H1 (cell line): ENCODE data around the gene MYO1D. TPM values are rescaled to one million over a fixed set of nuclear protein-coding genes. Genes with fewer than 3 reads are reported as not detected.

Experiments
- CTCF ChIA-PET: fragments of 300-600 bp; sonication (Branson Sonifier 250); formaldehyde crosslinking; loops from one replicate; lab custom pipeline; 2021; ENCODE audit not compliant: partially characterized antibody; lab: Charles Lee
- POLR2A ChIA-PET: fragments of 300-600 bp; sonication (Branson Sonifier 250); formaldehyde crosslinking; loops from one replicate; lab custom pipeline; 2021; ENCODE audit warnings: inconsistent platforms; ENCODE audit not compliant: partially characterized antibody; lab: Charles Lee
- DNase-seq, 2 experiments: peaks; one replicate each; pipeline versions ENCODE4 v3.0.0 to v3.0.0-alpha.2; 2010 to 2022; ENCODE audit warnings: low spot score in 2 of 2, low read depth in 1 of 2, mixed read lengths in 1 of 2
- FAIRE-seq: peaks from 2 replicates; lab custom pipeline; 2011; peaks lifted over from hg19 to GRCh38; lab: Jason Lieb, UNC
- H2AFZ ChIP-seq: 2 replicates; pipeline ENCODE4 v1.8.1; 2012; ENCODE audit warnings: low read length, inconsistent platforms
- H2AK5ac ChIP-seq: 2 replicates; pipeline ENCODE4 v1.6.1; 2013; ENCODE audit warnings: low read depth, low read length
- H2BK120ac ChIP-seq: replicated peaks from 2 replicates; pipeline ENCODE3; 2013; ENCODE audit warnings: low read depth, low read length, inconsistent platforms
- H2BK12ac ChIP-seq: 2 replicates; pipeline ENCODE4 v1.6.1; 2013; ENCODE audit warnings: low read depth, low read length
- H2BK15ac ChIP-seq: 2 replicates; pipeline ENCODE4 v1.6.1; 2013; ENCODE audit warnings: low read length
- H2BK20ac ChIP-seq: 2 replicates; pipeline ENCODE4 v1.6.1; 2013; ENCODE audit warnings: low read length
- H2BK5ac ChIP-seq: 2 replicates; pipeline ENCODE4 v1.6.1; 2013; ENCODE audit warnings: low read depth, low read length
- H3K14ac ChIP-seq: 2 replicates; pipeline ENCODE4 v1.6.1; 2013; ENCODE audit warnings: inconsistent platforms; ENCODE audit not compliant: insufficient read length
- H3K18ac ChIP-seq: 2 replicates; pipeline ENCODE4 v1.6.1; 2013; ENCODE audit warnings: low read length; ENCODE audit errors: extremely low read depth
- H3K23ac ChIP-seq: 2 replicates; pipeline ENCODE4 v1.6.1; 2013; ENCODE audit warnings: inconsistent platforms; ENCODE audit not compliant: insufficient read length
- H3K23me2 ChIP-seq: 2 replicates; pipeline ENCODE4 v1.6.1; 2013; ENCODE audit warnings: low read depth, low read length
- H3K27ac ChIP-seq: 2 replicates; pipeline ENCODE4 v1.6.1; 2011; ENCODE audit warnings: low read depth, low read length, inconsistent platforms
- H3K27me3 ChIP-seq, 4 experiments: replicated peaks in 1 of 4; 1 replicate in 1 of 4; 2 replicates in 3 of 4; pipeline versions ENCODE4 v1.6.1 to v1.8.1; 2011 to 2013; ENCODE audit warnings: low read length in 3 of 4, mild to moderate bottlenecking in 3 of 4, inconsistent platforms in 2 of 4, mixed read lengths in 2 of 4, moderate library complexity in 1 of 4; ENCODE audit not compliant: control insufficient read depth in 3 of 4, insufficient read depth in 3 of 4; ENCODE audit errors: extremely low read depth in 1 of 4
- H3K36me3 ChIP-seq, 4 experiments: 2 replicates each; pipeline versions ENCODE4 v1.6.1 to v1.8.1; 2011 to 2013; ENCODE audit warnings: mild to moderate bottlenecking in 4 of 4, low read length in 3 of 4, moderate library complexity in 2 of 4, control low read depth in 1 of 4, inconsistent platforms in 1 of 4; ENCODE audit not compliant: insufficient read depth in 4 of 4, control insufficient read depth in 2 of 4
- H3K4ac ChIP-seq: replicated peaks from 2 replicates; pipeline ENCODE3; 2013; ENCODE audit warnings: low read length, low read depth, mixed read lengths, inconsistent platforms; ENCODE audit not compliant: insufficient read length
- H3K4me1 ChIP-seq, 4 experiments: replicated peaks in 1 of 4; 1 replicate in 1 of 4; 2 replicates in 3 of 4; pipeline versions ENCODE4 v1.6.1 to v1.8.1; 2011 to 2013; ENCODE audit warnings: low read length in 3 of 4, inconsistent platforms in 2 of 4, mixed read lengths in 1 of 4; ENCODE audit not compliant: insufficient read depth in 4 of 4, control insufficient read depth in 3 of 4
- H3K4me2 ChIP-seq, 2 experiments: 2 replicates each; pipeline versions ENCODE4 v1.6.1 to v1.8.1; 2011 to 2013; ENCODE audit warnings: low read depth in 2 of 2, low read length in 2 of 2, control low read depth in 1 of 2, inconsistent platforms in 1 of 2, mild to moderate bottlenecking in 1 of 2; ENCODE audit not compliant: insufficient read depth in 1 of 2
- H3K4me3 ChIP-seq, 4 experiments: fragments of 200-600, 300-600 bp in 1 of 4; sonication (generic), shearing (Covaris generic), sonication (Bioruptor Twin) in 1 of 4; 2 replicates each; pipeline versions ENCODE4 v1.5.1 to v1.8.1; 2011 to 2016; ENCODE audit warnings: low read length in 4 of 4, low read depth in 3 of 4, control low read depth in 2 of 4, inconsistent platforms in 2 of 4, mild to moderate bottlenecking in 2 of 4, mixed read lengths in 1 of 4, moderate library complexity in 1 of 4; ENCODE audit not compliant: insufficient read depth in 2 of 4; ENCODE audit errors: extremely low read depth in 1 of 4
- H3K56ac ChIP-seq: replicated peaks from 2 replicates; pipeline ENCODE3; 2013; ENCODE audit warnings: low read depth, mild to moderate bottlenecking, mixed read lengths, low read length, inconsistent platforms; ENCODE audit not compliant: insufficient read length
- H3K79me1 ChIP-seq: 2 replicates; pipeline ENCODE4 v1.6.1; 2013; ENCODE audit warnings: low read depth, low read length, control low read depth
- H3K79me2 ChIP-seq, 2 experiments: 2 replicates each; pipeline versions ENCODE4 v1.6.1 to v1.8.1; 2012 to 2013; ENCODE audit warnings: low read length in 2 of 2, mild to moderate bottlenecking in 2 of 2, inconsistent platforms in 1 of 2; ENCODE audit not compliant: insufficient read depth in 2 of 2, control insufficient read depth in 1 of 2
- H3K9ac ChIP-seq, 4 experiments: replicated peaks in 1 of 4; 1 replicate in 1 of 4; 2 replicates in 3 of 4; pipeline versions ENCODE4 v1.6.1 to v1.8.1; 2011 to 2013; ENCODE audit warnings: low read depth in 3 of 4, low read length in 3 of 4, control low read depth in 2 of 4, mild to moderate bottlenecking in 2 of 4, moderate library complexity in 2 of 4, inconsistent platforms in 1 of 4; ENCODE audit errors: extremely low read depth in 1 of 4
- H3K9me3 ChIP-seq, 2 experiments: 2 replicates each; pipeline versions ENCODE4 v1.6.1 to v1.8.1; 2012 to 2013; ENCODE audit warnings: mild to moderate bottlenecking in 2 of 2, moderate library complexity in 2 of 2, control low read depth in 1 of 2, inconsistent platforms in 1 of 2, low read depth in 1 of 2, low read length in 1 of 2, mixed read lengths in 1 of 2; ENCODE audit not compliant: insufficient read depth in 2 of 2
- H4K20me1 ChIP-seq, 2 experiments: replicated peaks in 1 of 2; 2 replicates each; pipeline versions ENCODE3 to v1.8.1; 2011 to 2013; ENCODE audit warnings: inconsistent platforms in 2 of 2, low read length in 2 of 2, mild to moderate bottlenecking in 1 of 2; ENCODE audit not compliant: insufficient read depth in 2 of 2, control insufficient read depth in 1 of 2
- H4K5ac ChIP-seq: 2 replicates; pipeline ENCODE4 v1.6.1; 2013; ENCODE audit warnings: low read length, low read depth, mixed read lengths, inconsistent platforms; ENCODE audit not compliant: insufficient read length
- H4K8ac ChIP-seq: 2 replicates; pipeline ENCODE4 v1.8.0; 2013; ENCODE audit warnings: mild to moderate bottlenecking, moderate library complexity, low read length, inconsistent platforms; ENCODE audit not compliant: insufficient read depth; ENCODE audit errors: extremely low read depth
- H4K91ac ChIP-seq: replicated peaks from 2 replicates; pipeline ENCODE3; 2013; ENCODE audit warnings: low read length, mixed read lengths, inconsistent platforms; ENCODE audit not compliant: insufficient read length
- ASH2L ChIP-seq: fragments of 200-600, 300-600 bp; sonication (generic); IDR thresholded peaks from one replicate; pipeline ENCODE4 v1.7.1; 2017; ENCODE audit warnings: low read length
- BCL11A ChIP-seq, 2 experiments: IDR thresholded peaks; one replicate each; pipeline ENCODE4 v1.6.1; 2011; ENCODE audit warnings: low read depth in 2 of 2, low read length in 2 of 2, mild to moderate bottlenecking in 2 of 2
- E2F6 ChIP-seq: IDR thresholded peaks from 2 replicates; pipeline ENCODE4 v1.6.1; 2012; ENCODE audit warnings: inconsistent platforms
- FOSL1 ChIP-seq: IDR thresholded peaks from 2 replicates; pipeline ENCODE4 v1.6.1; 2011; ENCODE audit warnings: mild to moderate bottlenecking, low read depth, low read length, moderate library complexity; ENCODE audit not compliant: insufficient read depth
- KDM5A ChIP-seq: fragments of 200-600 bp; IDR thresholded peaks from 2 replicates; pipeline ENCODE4 v1.7.1; 2012; ENCODE audit warnings: mild to moderate bottlenecking, low read length, inconsistent platforms, mixed read lengths
- NRF1 ChIP-seq: IDR thresholded peaks from 2 replicates; pipeline ENCODE4 v1.6.1; 2011; ENCODE audit warnings: mild to moderate bottlenecking, low read depth, low read length, improper control_type of control experiment
- RAD21 ChIP-seq, 2 experiments: IDR thresholded peaks in 1 of 2; conservative IDR thresholded peaks in 1 of 2; 2 replicates each; pipeline ENCODE4 v1.6.1; 2011; ENCODE audit warnings: low read depth in 2 of 2, low read length in 2 of 2, improper control_type of control experiment in 1 of 2, inconsistent platforms in 1 of 2, mild to moderate bottlenecking in 1 of 2, moderate library complexity in 1 of 2
- SIN3A ChIP-seq, 2 experiments: IDR thresholded peaks in 1 of 2; conservative IDR thresholded peaks in 1 of 2; 2 replicates each; pipeline ENCODE4 v1.6.1; 2011 to 2012; ENCODE audit warnings: low read length in 2 of 2, improper control_type of control experiment in 1 of 2, low read depth in 1 of 2, mild to moderate bottlenecking in 1 of 2
- SRF ChIP-seq: IDR thresholded peaks from 2 replicates; pipeline ENCODE4 v1.6.1; 2011; ENCODE audit warnings: mild to moderate bottlenecking, low read depth, low read length, moderate library complexity
- TCF12 ChIP-seq: IDR thresholded peaks from 2 replicates; pipeline ENCODE4 v1.6.1; 2011; ENCODE audit warnings: low read depth, mild to moderate bottlenecking, low read length
- TEAD4 ChIP-seq: IDR thresholded peaks from 2 replicates; pipeline ENCODE4 v1.6.1; 2012; ENCODE audit warnings: low read depth, low read length, inconsistent platforms, mixed read lengths
- WGBS, 2 experiments: shearing (Covaris generic) in 1 of 2; methylation state at CpG; one replicate each; pipeline versions ENCODE4 v1.1.6 to v1.1.7; 2013 to 2015; ENCODE audit warnings: low lambda C conversion rate in 2 of 2, mixed read lengths in 2 of 2, inconsistent platforms in 1 of 2, low coverage in 1 of 2, missing lambda C conversion rate in 1 of 2; ENCODE audit not compliant: insufficient replicate concordance in 2 of 2, insufficient coverage in 1 of 2, insufficient read length in 1 of 2; ENCODE audit errors: extremely low coverage in 1 of 2, missing lambda C conversion rate in 1 of 2; 5-methylcytosine and 5-hydroxymethylcytosine counted together
- polyA plus RNA-seq, 7 experiments: library from polyadenylated mRNA; depleted of rRNA in 3 of 7; stranded (reverse) in 5 of 7; unstranded in 2 of 7; fragments of >200 nt in 5 of 7; fragments of 200-250 nt in 2 of 7; gene quantifications; 1 replicate in 5 of 7; 2 replicates in 1 of 7; 4 replicates in 1 of 7; pipeline versions ENCODE4 v1.2.1 to v1.2.3, GENCODE V29; 2011 to 2013; ENCODE audit warnings: missing spikeins in 2 of 7, mixed read lengths in 2 of 7
- total RNA-seq: library from RNA; stranded (reverse); fragmentation: NEBNext Ultra II Directional; extraction: Animal tissue kit (Norgen Biotek cat#: 25700); gene quantifications from 2 replicates; pipeline ENCODE4 v1.2.1, GENCODE V29; 2021
- TF ChIP-seq, protein P1 (sequence below): IDR thresholded peaks from 2 replicates; pipeline ENCODE4 v1.6.1; 2011; ENCODE audit warnings: low read length, improper control_type of control experiment

The MYO1D gene
- total and polyA plus RNA-seq, 2 of the 8 experiments (the other 6 are each of a cell fraction or from before 2014, with no cell fraction given) = 6.5 to 25.4 TPM

DNA sequence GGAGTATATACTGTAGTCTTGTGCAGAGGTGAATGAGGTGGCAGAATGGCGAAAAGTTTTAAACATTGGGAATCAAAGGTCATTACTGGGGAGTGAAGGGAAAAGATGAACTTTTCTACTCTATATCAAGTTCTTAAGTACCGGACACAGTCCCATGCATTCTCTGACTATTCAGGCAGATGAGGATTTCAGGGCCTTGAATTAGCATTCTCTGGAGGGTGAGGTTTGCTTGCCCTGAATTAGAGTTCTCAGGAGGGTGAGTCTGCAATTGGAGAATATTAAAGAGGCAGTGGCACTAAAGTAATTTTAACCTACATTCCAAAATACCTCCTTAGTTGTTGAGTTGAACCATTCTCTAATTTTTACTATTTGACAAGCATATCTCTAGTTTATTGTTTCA is 423.6 kb downstream of the MYO1D start:
- H2BK120ac ChIP-seq = no peak overlapping the region
- no peak overlapping the region for H3K4me2 ChIP-seq
- no peak for DNase-seq
- H2AFZ ChIP-seq = no peak overlapping the region
- H3K9ac ChIP-seq = no peak overlapping the region
- no peaks in the 10 kb centered on the region for H3K9me3 ChIP-seq
- no peaks in the 10 kb centered on the region for H3K27me3 ChIP-seq
- no peak overlapping the region for H3K27ac ChIP-seq
- ChIA-PET CTCF (interaction anchor here (0.6 to 2.9 kb wide), 4 partner anchors 8 to 304 kb away, joined by 3 to 11 read pairs (median 6); partner anchors contain the start of gene PSMD11), POLR2A (interaction anchor here (0.7 kb wide), 1 partner anchor 296 kb away, joined by 3 read pairs; no protein-coding TSS in a partner anchor)
- H3K56ac ChIP-seq = no peak overlapping the region
- H2BK12ac ChIP-seq = no peak overlapping the region
- H2BK20ac ChIP-seq = no peak overlapping the region
- 93% methylated on average over 2 of the region's 2 CpGs; no CpG with 5 or more reads in 1 of the 2 experiments for WGBS, 2 experiments
- H3K79me2 ChIP-seq = peaks cover 0 to 71% of the 10 kb centered on the region in 2 experiments; a peak in 2 of 4 replicates
- no peak for FAIRE-seq
- no peaks in the 10 kb centered on the region for H3K23me2 ChIP-seq
- H3K36me3 ChIP-seq = peaks cover 10 to 80% (median 54%) of the 10 kb centered on the region in 4 experiments
- no peak overlapping the region for H3K4me3 ChIP-seq
- H2BK5ac ChIP-seq = no peak overlapping the region
- no peak overlapping the region for H3K23ac ChIP-seq
- no peak overlapping the region for H4K91ac ChIP-seq
- H2BK15ac ChIP-seq = no peak overlapping the region
- H3K4me1 ChIP-seq = no peaks in the 10 kb centered on the region
- H4K8ac ChIP-seq = no peak overlapping the region
- H4K20me1 ChIP-seq = peaks cover 0 to 6% of the 10 kb centered on the region in 2 experiments
- H4K5ac ChIP-seq = no peak overlapping the region
- H3K79me1 ChIP-seq = 0 out of 2 replicates have a peak, but pooled peaks cover under 1% of the 10 kb centered on the region
- no peak overlapping the region for H3K18ac ChIP-seq
- no peak overlapping the region for H2AK5ac ChIP-seq
- no peak overlapping the region for H3K4ac ChIP-seq
- no peak overlapping the region for H3K14ac ChIP-seq
- TF ChIP-seq ASH2L = no peak
- no peak for TF ChIP-seq E2F6
- no peak for TF ChIP-seq KDM5A
- TF ChIP-seq RAD21 (IDR thresholded peaks at IDR 0.05 in 1 of 2, conservative IDR thresholded peaks at IDR 0.05 in 1 of 2; ENCODE audit: low read depth in 2 of 2, low read length in 2 of 2) = no peak
- TF ChIP-seq BCL11A (IDR thresholded peaks at IDR 0.05; ENCODE audit: low read depth in 2 of 2, low read length in 2 of 2) = no peak
- TF ChIP-seq, protein P1, sequence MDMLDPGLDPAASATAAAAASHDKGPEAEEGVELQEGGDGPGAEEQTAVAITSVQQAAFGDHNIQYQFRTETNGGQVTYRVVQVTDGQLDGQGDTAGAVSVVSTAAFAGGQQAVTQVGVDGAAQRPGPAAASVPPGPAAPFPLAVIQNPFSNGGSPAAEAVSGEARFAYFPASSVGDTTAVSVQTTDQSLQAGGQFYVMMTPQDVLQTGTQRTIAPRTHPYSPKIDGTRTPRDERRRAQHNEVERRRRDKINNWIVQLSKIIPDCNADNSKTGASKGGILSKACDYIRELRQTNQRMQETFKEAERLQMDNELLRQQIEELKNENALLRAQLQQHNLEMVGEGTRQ = no peak
- no peak for TF ChIP-seq TCF12
- no peak for TF ChIP-seq FOSL1
- TF ChIP-seq SRF = no peak
- no peak for TF ChIP-seq SIN3A (conservative IDR thresholded peaks at IDR 0.05 in 1 of 2, IDR thresholded peaks at IDR 0.05 in 1 of 2; ENCODE audit: low read depth in 1 of 2, low read length in 2 of 2)
- TF ChIP-seq NRF1 = no peak
- TF ChIP-seq TEAD4 = no peak
